HepG2 (cell line): ENCODE measurements around the gene KCTD19. TPM values are rescaled to one million over a fixed set of nuclear protein-coding genes. Genes with fewer than 3 reads are reported as not detected.

Source experiments
- BHLHE40 ChIP-seq: IDR thresholded peaks from 2 replicates; pipeline ENCODE4 v1.6.1; 2011; ENCODE audit warnings: low read length, improper control_type of control experiment
- ELF1 ChIP-seq: sonication (generic); formaldehyde crosslinking; IDR thresholded peaks from 2 replicates; pipeline ENCODE4 v1.4.0; 2020; ENCODE audit warnings: missing genetic modification reagents
- REXO4 ChIP-seq: sonication (generic); formaldehyde crosslinking; IDR thresholded peaks from 2 replicates; pipeline ENCODE4 v1.8.0; 2022; ENCODE audit warnings: missing genetic modification reagents, mild to moderate bottlenecking, borderline replicate concordance
- TMF1 ChIP-seq: sonication (generic); formaldehyde crosslinking; IDR thresholded peaks from 2 replicates; pipeline ENCODE4 v1.8.1; 2022; ENCODE audit warnings: low read depth, missing genetic modification reagents
- ZNF335 ChIP-seq: sonication (generic); formaldehyde crosslinking; IDR thresholded peaks from 2 replicates; pipeline ENCODE4 v1.4.0; 2020; ENCODE audit warnings: missing genetic modification reagents
- ZNF629 ChIP-seq: sonication (generic); formaldehyde crosslinking; conservative IDR thresholded peaks from 2 replicates; pipeline ENCODE4 v1.5.0; 2020; ENCODE audit warnings: missing genetic modification reagents
- ZNF776 ChIP-seq: sonication (generic); formaldehyde crosslinking; IDR thresholded peaks from 2 replicates; pipeline ENCODE4 v1.4.0; 2020; ENCODE audit warnings: mild to moderate bottlenecking, missing genetic modification reagents
- polyA plus RNA-seq, 8 experiments: library from polyadenylated mRNA; depleted of rRNA in 3 of 8; stranded (reverse) in 7 of 8; unstranded in 1 of 8; fragments of >200 nt; fragmentation: Illumina TruSeq in 4 of 8; extraction: Trizol in 4 of 8; gene quantifications; 2 replicates each; pipeline versions ENCODE4 v1.2.1 to v1.2.3, GENCODE V29; 2011 to 2016; ENCODE audit warnings: low read depth in 4 of 8, missing spikeins in 1 of 8, mixed read lengths in 1 of 8; ENCODE audit not compliant: insufficient read depth in 1 of 8
- total RNA-seq, 5 experiments: library from RNA; depleted of rRNA; stranded (reverse); fragments of >200 nt; fragmentation: Illumina TruSeq; extraction: Trizol; gene quantifications; 2 replicates each; pipeline ENCODE4 v1.2.3, GENCODE V29; 2016; ENCODE audit warnings: low read depth in 1 of 5
- TF ChIP-seq, protein P1 (sequence below): sonication (generic); formaldehyde crosslinking; IDR thresholded peaks from 2 replicates; pipeline ENCODE4 v1.5.0; 2020; ENCODE audit warnings: mild to moderate bottlenecking, missing genetic modification reagents, borderline replicate concordance
- TF ChIP-seq, protein P2 (sequence below): sonication (generic); formaldehyde crosslinking; IDR thresholded peaks from 2 replicates; pipeline ENCODE4 v1.5.1; 2020; ENCODE audit warnings: missing genetic modification reagents, mild to moderate bottlenecking, borderline replicate concordance
- TF ChIP-seq, protein P3 (sequence below): sonication (generic); formaldehyde crosslinking; IDR thresholded peaks from 2 replicates; pipeline ENCODE4 v1.4.0; 2020; ENCODE audit warnings: missing genetic modification reagents
- TF ChIP-seq, protein P4 (sequence below): IDR thresholded peaks from 2 replicates; pipeline ENCODE4 v1.6.1; 2016; ENCODE audit warnings: low read depth, control low read depth

KCTD19 gene
- total and polyA plus RNA-seq, 2 of the 13 experiments (the other 11 are each of a cell fraction or from before 2014, with no cell fraction given) = not detected

DNA sequence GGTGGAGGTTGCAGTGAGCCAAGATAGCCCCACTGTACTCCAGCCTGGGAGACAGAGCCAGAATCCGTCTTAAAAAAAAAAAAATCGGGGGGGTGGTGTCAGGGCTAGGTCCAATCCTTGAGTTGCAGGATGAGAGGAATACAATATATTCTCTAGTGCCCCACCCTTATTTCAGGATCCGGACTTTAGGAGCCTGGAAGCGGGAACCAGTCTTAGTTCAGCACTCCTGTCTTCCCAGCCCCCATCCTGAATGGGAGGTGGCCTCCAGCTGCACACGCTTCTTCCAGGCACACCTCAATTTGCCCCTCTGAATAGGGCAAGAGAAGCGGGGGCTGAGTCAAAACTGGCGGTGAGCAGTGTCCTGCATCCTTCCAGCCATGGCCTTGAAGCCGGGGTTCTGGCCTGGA lies 80.9 kb downstream of the KCTD19 start (continued):
- TF ChIP-seq, protein P1, sequence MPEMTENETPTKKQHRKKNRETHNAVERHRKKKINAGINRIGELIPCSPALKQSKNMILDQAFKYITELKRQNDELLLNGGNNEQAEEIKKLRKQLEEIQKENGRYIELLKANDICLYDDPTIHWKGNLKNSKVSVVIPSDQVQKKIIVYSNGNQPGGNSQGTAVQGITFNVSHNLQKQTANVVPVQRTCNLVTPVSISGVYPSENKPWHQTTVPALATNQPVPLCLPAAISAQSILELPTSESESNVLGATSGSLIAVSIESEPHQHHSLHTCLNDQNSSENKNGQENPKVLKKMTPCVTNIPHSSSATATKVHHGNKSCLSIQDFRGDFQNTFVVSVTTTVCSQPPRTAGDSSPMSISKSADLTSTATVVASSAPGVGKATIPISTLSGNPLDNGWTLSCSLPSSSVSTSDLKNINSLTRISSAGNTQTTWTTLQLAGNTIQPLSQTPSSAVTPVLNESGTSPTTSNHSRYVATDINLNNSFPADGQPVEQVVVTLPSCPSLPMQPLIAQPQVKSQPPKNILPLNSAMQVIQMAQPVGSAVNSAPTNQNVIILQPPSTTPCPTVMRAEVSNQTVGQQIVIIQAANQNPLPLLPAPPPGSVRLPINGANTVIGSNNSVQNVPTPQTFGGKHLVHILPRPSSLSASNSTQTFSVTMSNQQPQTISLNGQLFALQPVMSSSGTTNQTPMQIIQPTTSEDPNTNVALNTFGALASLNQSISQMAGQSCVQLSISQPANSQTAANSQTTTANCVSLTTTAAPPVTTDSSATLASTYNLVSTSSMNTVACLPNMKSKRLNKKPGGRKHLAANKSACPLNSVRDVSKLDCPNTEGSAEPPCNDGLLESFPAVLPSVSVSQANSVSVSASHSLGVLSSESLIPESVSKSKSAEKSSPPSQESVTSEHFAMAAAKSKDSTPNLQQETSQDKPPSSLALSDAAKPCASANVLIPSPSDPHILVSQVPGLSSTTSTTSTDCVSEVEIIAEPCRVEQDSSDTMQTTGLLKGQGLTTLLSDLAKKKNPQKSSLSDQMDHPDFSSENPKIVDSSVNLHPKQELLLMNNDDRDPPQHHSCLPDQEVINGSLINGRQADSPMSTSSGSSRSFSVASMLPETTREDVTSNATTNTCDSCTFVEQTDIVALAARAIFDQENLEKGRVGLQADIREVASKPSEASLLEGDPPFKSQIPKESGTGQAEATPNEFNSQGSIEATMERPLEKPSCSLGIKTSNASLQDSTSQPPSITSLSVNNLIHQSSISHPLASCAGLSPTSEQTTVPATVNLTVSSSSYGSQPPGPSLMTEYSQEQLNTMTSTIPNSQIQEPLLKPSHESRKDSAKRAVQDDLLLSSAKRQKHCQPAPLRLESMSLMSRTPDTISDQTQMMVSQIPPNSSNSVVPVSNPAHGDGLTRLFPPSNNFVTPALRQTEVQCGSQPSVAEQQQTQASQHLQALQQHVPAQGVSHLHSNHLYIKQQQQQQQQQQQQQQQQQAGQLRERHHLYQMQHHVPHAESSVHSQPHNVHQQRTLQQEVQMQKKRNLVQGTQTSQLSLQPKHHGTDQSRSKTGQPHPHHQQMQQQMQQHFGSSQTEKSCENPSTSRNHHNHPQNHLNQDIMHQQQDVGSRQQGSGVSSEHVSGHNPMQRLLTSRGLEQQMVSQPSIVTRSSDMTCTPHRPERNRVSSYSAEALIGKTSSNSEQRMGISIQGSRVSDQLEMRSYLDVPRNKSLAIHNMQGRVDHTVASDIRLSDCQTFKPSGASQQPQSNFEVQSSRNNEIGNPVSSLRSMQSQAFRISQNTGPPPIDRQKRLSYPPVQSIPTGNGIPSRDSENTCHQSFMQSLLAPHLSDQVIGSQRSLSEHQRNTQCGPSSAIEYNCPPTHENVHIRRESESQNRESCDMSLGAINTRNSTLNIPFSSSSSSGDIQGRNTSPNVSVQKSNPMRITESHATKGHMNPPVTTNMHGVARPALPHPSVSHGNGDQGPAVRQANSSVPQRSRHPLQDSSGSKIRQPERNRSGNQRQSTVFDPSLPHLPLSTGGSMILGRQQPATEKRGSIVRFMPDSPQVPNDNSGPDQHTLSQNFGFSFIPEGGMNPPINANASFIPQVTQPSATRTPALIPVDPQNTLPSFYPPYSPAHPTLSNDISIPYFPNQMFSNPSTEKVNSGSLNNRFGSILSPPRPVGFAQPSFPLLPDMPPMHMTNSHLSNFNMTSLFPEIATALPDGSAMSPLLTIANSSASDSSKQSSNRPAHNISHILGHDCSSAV = no peak
- TF ChIP-seq ZNF776 (CRISPR knock-in tag) (no peak), ELF1 (CRISPR knock-in tag) (no peak), BHLHE40 (peak; percentile 85; the same call in 1 of the 2 replicates), ZNF335 (no peak), ZNF629 (CRISPR knock-in tag) (no peak), TMF1 (CRISPR knock-in tag) (no peak), REXO4 (CRISPR knock-in tag) (no peak)
- TF ChIP-seq, protein P2, sequence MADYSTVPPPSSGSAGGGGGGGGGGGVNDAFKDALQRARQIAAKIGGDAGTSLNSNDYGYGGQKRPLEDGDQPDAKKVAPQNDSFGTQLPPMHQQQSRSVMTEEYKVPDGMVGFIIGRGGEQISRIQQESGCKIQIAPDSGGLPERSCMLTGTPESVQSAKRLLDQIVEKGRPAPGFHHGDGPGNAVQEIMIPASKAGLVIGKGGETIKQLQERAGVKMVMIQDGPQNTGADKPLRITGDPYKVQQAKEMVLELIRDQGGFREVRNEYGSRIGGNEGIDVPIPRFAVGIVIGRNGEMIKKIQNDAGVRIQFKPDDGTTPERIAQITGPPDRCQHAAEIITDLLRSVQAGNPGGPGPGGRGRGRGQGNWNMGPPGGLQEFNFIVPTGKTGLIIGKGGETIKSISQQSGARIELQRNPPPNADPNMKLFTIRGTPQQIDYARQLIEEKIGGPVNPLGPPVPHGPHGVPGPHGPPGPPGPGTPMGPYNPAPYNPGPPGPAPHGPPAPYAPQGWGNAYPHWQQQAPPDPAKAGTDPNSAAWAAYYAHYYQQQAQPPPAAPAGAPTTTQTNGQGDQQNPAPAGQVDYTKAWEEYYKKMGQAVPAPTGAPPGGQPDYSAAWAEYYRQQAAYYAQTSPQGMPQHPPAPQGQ (CRISPR knock-in tag) = no peak
- TF ChIP-seq, protein P3, sequence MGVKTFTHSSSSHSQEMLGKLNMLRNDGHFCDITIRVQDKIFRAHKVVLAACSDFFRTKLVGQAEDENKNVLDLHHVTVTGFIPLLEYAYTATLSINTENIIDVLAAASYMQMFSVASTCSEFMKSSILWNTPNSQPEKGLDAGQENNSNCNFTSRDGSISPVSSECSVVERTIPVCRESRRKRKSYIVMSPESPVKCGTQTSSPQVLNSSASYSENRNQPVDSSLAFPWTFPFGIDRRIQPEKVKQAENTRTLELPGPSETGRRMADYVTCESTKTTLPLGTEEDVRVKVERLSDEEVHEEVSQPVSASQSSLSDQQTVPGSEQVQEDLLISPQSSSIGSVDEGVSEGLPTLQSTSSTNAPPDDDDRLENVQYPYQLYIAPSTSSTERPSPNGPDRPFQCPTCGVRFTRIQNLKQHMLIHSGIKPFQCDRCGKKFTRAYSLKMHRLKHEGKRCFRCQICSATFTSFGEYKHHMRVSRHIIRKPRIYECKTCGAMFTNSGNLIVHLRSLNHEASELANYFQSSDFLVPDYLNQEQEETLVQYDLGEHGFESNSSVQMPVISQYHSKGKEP (CRISPR knock-in tag) = no peak
- TF ChIP-seq, protein P4, sequence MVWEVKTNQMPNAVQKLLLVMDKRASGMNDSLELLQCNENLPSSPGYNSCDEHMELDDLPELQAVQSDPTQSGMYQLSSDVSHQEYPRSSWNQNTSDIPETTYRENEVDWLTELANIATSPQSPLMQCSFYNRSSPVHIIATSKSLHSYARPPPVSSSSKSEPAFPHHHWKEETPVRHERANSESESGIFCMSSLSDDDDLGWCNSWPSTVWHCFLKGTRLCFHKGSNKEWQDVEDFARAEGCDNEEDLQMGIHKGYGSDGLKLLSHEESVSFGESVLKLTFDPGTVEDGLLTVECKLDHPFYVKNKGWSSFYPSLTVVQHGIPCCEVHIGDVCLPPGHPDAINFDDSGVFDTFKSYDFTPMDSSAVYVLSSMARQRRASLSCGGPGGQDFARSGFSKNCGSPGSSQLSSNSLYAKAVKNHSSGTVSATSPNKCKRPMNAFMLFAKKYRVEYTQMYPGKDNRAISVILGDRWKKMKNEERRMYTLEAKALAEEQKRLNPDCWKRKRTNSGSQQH (CRISPR knock-in tag) = no peak
